Stimulated activated naive CD8-positive, alpha-beta T cell treated with anti-CD3 and anti-CD28 coated beads, Interleukin-15, Interleukin-2, amounts not matched to agents 100 ng/mL and 50 ng/mL, for 24 hours (primary cell): ENCODE results near the gene SLC48A1.

Experiments
- H3K27ac Mint-ChIP-seq: one replicate; pipeline ENCODE4 v1.8.0; 2021; ENCODE audit warnings: mild to moderate bottlenecking, mixed read lengths
- H3K27me3 Mint-ChIP-seq: one replicate; pipeline ENCODE4 v1.8.0; 2021; ENCODE audit warnings: mixed read lengths
- H3K36me3 Mint-ChIP-seq: one replicate; pipeline ENCODE4 v1.8.0; 2021; ENCODE audit warnings: low read depth, mixed read lengths
- H3K4me1 Mint-ChIP-seq: one replicate; pipeline ENCODE4 v1.8.0; 2021; ENCODE audit warnings: low read depth, mixed read lengths
- H3K4me3 Mint-ChIP-seq: one replicate; pipeline ENCODE4 v1.8.0; 2021; ENCODE audit warnings: mild to moderate bottlenecking, mixed read lengths
- H3K9me3 Mint-ChIP-seq: one replicate; pipeline ENCODE4 v1.8.0; 2021; ENCODE audit warnings: mixed read lengths

The SLC48A1 gene

DNA sequence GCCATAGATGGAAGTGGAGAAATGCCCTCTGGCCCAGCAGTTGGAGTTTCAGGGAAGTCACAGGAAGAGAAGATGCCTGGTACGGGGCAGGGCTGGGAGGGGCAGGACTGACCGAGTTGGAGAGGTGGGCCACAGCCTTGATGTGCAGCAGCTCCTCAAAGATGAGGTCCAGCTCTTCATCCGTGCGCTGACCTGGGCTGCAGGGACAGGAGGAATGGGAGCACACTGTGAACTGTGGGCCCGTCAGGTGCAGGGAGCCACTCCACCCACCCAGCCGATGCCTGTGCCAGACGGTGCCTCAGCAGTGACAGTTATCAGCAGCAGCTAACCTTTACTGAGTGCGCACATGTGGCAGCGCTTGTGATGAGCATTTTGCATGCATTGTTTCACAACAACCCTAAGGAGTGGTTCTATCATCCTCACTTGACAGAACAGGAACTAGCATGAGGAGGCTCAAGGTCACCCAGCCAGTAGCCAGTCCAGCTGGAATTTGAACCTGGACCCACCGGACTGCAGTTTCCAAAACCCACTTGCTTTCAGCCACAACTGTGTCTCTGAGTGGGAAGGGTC lies 22.7 kb upstream of the SLC48A1 start:
- Mint-ChIP-seq H3K9me3 (no peaks in the 10 kb centered on the region), H3K27ac (no peak overlapping the region), H3K27me3 (no peaks in the 10 kb centered on the region), H3K4me1 (peaks cover 7% of the 10 kb centered on the region), H3K36me3 (no peaks in the 10 kb centered on the region), H3K4me3 (no peak overlapping the region)

GRCh38 chr12:47750916-47751470 lies 22.0 kb upstream of the SLC48A1 start:
- Mint-ChIP-seq H3K27ac (no peak overlapping the region), H3K27me3 (no peaks in the 10 kb centered on the region), H3K4me3 (no peak overlapping the region), H3K4me1 (peaks cover 14% of the 10 kb centered on the region), H3K36me3 (no peaks in the 10 kb centered on the region), H3K9me3 (no peaks in the 10 kb centered on the region)

DNA sequence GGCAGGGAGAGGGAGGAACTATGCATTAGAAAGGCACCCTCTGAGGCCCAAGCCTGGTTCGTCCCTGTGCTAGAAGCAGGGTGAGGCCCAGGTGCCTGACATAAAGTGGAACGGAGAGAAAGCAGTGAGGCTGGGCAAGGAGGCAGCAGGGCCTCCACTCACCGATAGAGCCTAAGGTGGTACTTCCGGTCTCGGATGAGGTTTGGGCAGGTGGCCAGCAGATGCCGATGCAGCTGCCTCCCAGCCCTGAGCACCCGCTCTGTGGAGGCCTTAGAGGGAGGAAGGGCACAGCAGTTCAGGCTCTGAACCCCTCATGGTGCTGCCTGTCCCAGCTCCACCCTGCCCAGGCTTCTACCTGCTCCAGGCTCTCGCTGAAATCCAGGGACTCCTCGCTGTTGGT lies 21.5 kb upstream of the SLC48A1 start:
- H3K27ac Mint-ChIP-seq = no peak overlapping the region
- no peaks in the 10 kb centered on the region for H3K36me3 Mint-ChIP-seq
- H3K9me3 Mint-ChIP-seq = no peaks in the 10 kb centered on the region
- peaks cover 20% of the 10 kb centered on the region for H3K4me1 Mint-ChIP-seq
- no peaks in the 10 kb centered on the region for H3K27me3 Mint-ChIP-seq
- no peak overlapping the region for H3K4me3 Mint-ChIP-seq

- Mint-ChIP-seq H3K27ac (no peak overlapping the region), H3K4me3 (no peak overlapping the region), H3K36me3 (no peaks in the 10 kb centered on the region), H3K27me3 (no peaks in the 10 kb centered on the region), H3K4me1 (peaks cover 22% of the 10 kb centered on the region), H3K9me3 (no peaks in the 10 kb centered on the region)
Measured at GRCh38 chr12:47752121-47752520, 20.9 kb upstream of the SLC48A1 start.

DNA sequence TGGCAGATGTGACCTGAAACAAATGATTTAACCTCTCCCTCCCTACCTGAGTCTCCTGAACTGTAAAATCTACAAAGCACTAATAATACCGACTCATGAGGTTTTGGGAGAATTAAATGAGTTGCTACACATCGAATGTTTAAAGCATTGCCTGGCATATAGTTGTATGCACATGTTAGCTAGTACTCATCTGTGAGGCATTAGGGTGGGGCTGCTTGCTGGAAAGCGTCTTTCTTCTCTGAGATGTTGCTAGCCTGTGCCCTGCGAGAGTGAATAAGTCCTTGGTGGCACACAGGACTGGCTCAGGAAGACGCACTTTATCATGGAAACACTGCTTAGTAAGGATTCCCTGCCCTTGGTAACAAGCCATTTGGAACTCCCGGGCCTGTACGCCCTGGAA lies 20.5 kb upstream of the SLC48A1 start:
- H3K27ac Mint-ChIP-seq = no peak overlapping the region

DNA sequence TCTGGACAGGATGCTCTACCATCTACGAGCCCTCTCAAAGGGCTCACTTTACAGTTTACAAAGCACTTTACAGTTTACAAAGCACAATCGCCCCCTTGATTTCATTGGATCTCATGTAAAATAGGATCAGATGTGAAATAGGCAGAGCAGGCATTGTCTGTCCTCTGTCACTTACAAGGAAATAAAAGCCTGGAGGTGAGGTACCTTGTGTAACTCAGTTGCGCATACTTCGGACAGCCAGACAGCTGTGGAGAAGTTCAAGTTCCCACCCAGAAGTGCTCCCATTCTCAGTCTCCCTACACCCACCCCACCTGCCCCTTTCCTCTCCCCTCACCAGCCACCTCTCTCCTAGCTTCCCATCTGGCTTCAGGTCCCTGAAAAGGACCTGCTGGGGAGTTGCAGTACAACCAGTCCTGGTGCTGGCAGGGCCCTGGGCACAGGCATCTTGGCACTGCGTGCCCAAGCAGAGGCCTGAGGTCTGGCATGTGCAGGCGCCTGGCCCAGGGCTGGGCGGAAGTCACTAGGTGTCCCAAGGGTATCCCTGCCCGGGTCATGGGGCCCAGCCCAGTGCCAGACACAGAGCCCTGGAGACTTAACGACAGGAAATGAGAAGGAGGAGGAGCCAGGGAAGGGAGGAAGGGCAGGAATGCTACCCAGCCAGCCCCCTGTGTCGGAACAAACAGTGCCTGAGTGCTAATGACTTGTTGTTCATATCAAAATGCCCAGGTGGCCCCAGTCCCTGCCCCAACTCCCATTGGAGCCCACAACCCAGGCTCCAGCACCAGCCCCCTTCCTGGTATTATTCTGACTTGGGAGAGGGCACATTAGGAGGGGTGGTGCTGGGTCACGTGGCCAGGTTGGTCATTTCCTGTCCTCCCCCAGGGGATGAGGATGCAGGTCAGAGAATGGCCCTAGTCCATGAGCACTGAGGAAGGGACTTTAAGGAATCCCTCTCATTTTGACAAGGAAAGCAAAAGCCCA lies 19.7 kb upstream of the SLC48A1 start:
- H3K27me3 Mint-ChIP-seq = no peaks in the 10 kb centered on the region
- no peaks in the 10 kb centered on the region for H3K36me3 Mint-ChIP-seq
- H3K4me3 Mint-ChIP-seq = no peak overlapping the region
- H3K9me3 Mint-ChIP-seq = no peaks in the 10 kb centered on the region
- peaks cover 31% of the 10 kb centered on the region for H3K4me1 Mint-ChIP-seq
- no peak overlapping the region for H3K27ac Mint-ChIP-seq

More for the DNA sequence above, 20.5 kb upstream of the SLC48A1 start:
- Mint-ChIP-seq H3K27me3 (no peaks in the 10 kb centered on the region), H3K4me3 (no peak overlapping the region), H3K4me1 (peaks cover 27% of the 10 kb centered on the region), H3K9me3 (no peaks in the 10 kb centered on the region), H3K36me3 (no peaks in the 10 kb centered on the region)

DNA sequence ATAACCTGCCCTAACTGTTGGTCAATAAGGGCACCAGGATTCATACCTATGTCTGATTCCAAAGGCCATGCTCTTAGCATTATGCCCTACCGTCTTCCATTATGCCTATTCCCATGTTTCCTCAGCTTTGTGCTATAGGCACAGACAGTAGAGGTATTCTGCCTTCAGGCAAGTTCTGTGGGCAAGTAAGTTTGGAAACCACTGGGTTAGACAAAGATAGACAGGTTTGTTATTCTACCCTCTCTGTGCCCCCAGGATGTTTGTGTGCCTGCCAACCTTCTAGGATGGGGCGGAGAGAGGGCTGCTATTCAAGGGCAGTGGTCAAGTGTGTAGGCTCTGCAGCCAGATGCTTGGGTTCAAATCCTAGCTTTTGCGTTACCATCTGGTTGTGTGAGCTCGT lies 18.9 kb upstream of the SLC48A1 start:
- no peaks in the 10 kb centered on the region for H3K9me3 Mint-ChIP-seq
- H3K4me1 Mint-ChIP-seq = peaks cover 34% of the 10 kb centered on the region
- H3K36me3 Mint-ChIP-seq = no peaks in the 10 kb centered on the region
- no peak overlapping the region for H3K4me3 Mint-ChIP-seq
- H3K27ac Mint-ChIP-seq = no peak overlapping the region
- no peaks in the 10 kb centered on the region for H3K27me3 Mint-ChIP-seq

GRCh38 chr12:47754881-47755280 lies 18.2 kb upstream of the SLC48A1 start:
- no peaks in the 10 kb centered on the region for H3K27me3 Mint-ChIP-seq
- no peak overlapping the region for H3K4me3 Mint-ChIP-seq
- no peak overlapping the region for H3K27ac Mint-ChIP-seq
- H3K4me1 Mint-ChIP-seq = peaks cover 34% of the 10 kb centered on the region
- no peaks in the 10 kb centered on the region for H3K9me3 Mint-ChIP-seq
- H3K36me3 Mint-ChIP-seq = no peaks in the 10 kb centered on the region

DNA sequence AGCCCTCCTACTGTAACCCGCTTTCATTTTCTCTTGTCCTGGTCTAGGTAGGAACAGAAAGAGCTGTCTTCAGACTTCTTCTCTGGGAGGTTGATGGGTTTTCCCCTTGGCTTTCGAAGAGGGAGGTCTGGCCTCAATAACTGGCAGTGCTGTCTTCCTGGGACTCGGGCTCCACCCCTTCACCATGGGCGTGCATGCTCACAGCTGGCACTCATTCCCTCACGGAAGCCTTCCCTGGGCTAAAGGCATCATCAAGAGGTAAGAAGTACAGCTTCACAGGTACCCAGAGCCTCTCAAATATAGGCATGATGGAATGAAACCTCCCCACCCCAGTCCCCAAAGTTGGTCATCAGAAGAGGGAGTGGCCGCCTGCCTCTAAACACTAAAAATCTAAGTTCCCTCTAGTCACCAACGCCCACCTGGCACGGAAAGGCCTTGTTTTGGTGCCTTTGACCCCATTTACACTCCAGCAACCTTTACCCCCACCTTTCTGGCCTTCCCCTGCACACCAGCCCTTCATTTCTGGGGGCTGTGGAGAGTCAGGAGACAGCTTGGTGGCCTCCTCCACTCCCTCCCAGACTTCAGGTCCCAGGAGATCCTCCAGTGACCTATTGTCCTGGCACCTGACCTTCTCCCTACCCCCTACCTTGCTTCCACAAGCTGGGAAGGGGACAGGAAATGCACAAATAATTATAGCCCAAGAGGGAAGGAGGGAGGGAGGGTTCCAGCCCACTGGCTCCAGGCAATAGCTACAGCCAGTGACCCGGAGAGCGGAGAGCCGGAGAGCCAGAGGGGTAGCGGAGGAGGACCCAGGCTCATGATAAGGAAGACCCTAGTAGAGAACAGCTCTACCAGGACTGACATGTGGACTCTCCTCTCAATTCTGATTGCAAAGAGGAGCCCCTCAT lies 17.1 kb upstream of the SLC48A1 start:
- Mint-ChIP-seq H3K4me3 (peak overlapping the region; percentile 21), H3K9me3 (no peaks in the 10 kb centered on the region), H3K36me3 (no peaks in the 10 kb centered on the region), H3K27me3 (no peaks in the 10 kb centered on the region), H3K4me1 (peaks cover 34% of the 10 kb centered on the region), H3K27ac (peak overlapping the region; percentile 41)

- Mint-ChIP-seq H3K27me3 (no peaks in the 10 kb centered on the region), H3K36me3 (no peaks in the 10 kb centered on the region), H3K4me3 (no peak overlapping the region), H3K9me3 (no peaks in the 10 kb centered on the region), H3K4me1 (peaks cover 34% of the 10 kb centered on the region), H3K27ac (no peak overlapping the region)
Measured at GRCh38 chr12:47757364-47757839, 15.6 kb upstream of the SLC48A1 start.

GRCh38 chr12:47757840-47758583 lies 15.0 kb upstream of the SLC48A1 start:
- no peaks in the 10 kb centered on the region for H3K36me3 Mint-ChIP-seq
- H3K9me3 Mint-ChIP-seq = no peaks in the 10 kb centered on the region
- peak overlapping the region; percentile 15 for H3K4me3 Mint-ChIP-seq
- peaks cover 34% of the 10 kb centered on the region for H3K4me1 Mint-ChIP-seq
- H3K27me3 Mint-ChIP-seq = no peaks in the 10 kb centered on the region
- no peak overlapping the region for H3K27ac Mint-ChIP-seq

DNA sequence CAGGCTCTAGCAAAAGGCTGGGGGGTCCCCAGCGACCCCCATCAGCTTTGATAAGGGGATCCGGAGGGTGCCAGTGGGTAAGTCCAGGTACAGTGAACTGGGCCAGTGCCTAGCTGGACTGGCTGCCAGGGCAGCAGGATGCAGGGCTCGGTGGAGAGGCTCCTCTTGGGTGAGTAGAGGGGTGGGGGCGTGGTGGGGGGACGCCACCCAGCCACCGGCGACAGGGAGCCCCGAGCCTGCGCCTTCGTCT lies 14.5 kb upstream of the SLC48A1 start:
- Mint-ChIP-seq H3K27me3 (no peaks in the 10 kb centered on the region), H3K4me3 (peak overlapping the region; percentile 15), H3K27ac (no peak overlapping the region), H3K4me1 (peaks cover 31% of the 10 kb centered on the region), H3K36me3 (no peaks in the 10 kb centered on the region), H3K9me3 (no peaks in the 10 kb centered on the region)

- Mint-ChIP-seq H3K36me3 (no peaks in the 10 kb centered on the region), H3K27me3 (no peaks in the 10 kb centered on the region), H3K4me3 (peak within 1 kb of the TSS; percentile 69), H3K9me3 (no peaks in the 10 kb centered on the region), H3K27ac (no peak within 1 kb of the TSS), H3K4me1 (peaks cover 31% of the 10 kb centered on the region)
Measured at GRCh38 chr12:47758834-47759690, 14.0 kb upstream of the SLC48A1 start, which contains the start of gene RAPGEF3. Gene RAPGEF3 (minus strand): TSS chr12:47758880. CDS start chr12:47758556, 324 bp downstream.
